ENCODE results near the gene BMERB1. TPM values are rescaled to one million over a fixed set of nuclear protein-coding genes. Genes with fewer than 3 reads are reported as not detected.
"Not testable (repeated sequence)": the region's sequence is repeated elsewhere in the genome, so short reads cannot be mapped to it uniquely, and the experiment has no call there.

The BMERB1 gene
- polyA plus RNA-seq, 4 donors, result 40.0 to 44.3 (median 42.8) TPM

- DNase-seq (ENCODE audit: low read depth in 4 of 4, low spot score in 3 of 4), result no peak
These were observed 85.4 kb downstream of the BMERB1 start for GRCh38 chr16:15519790-15520189.

GRCh38 chr16:15521390-15521757, 87.0 kb downstream of the BMERB1 start:
- no peak for DNase-seq (ENCODE audit: low read depth in 4 of 4, low spot score in 3 of 4)

GRCh38 chr16:15521758-15522509, 87.5 kb downstream of the BMERB1 start:
- DNase-seq (ENCODE audit: low read depth in 4 of 4, low spot score in 3 of 4), result no peak

- DNase-seq (ENCODE audit: low read depth in 4 of 4, low spot score in 3 of 4), result no peak
These were observed 88.7 kb downstream of the BMERB1 start for GRCh38 chr16:15523092-15523541.

- no peak for DNase-seq (ENCODE audit: low read depth in 4 of 4, low spot score in 3 of 4)
These were observed 89.6 kb downstream of the BMERB1 start for GRCh38 chr16:15523939-15524338.

- no peak for DNase-seq (ENCODE audit: low read depth in 4 of 4, low spot score in 3 of 4)
These were observed 90.6 kb downstream of the BMERB1 start for GRCh38 chr16:15524966-15525365.

GRCh38 chr16:15526097-15526496, 91.7 kb downstream of the BMERB1 start:
- no peak for DNase-seq (ENCODE audit: low read depth in 4 of 4, low spot score in 3 of 4)

GRCh38 chr16:15526731-15527130, 92.3 kb downstream of the BMERB1 start:
- DNase-seq (ENCODE audit: low read depth in 4 of 4, low spot score in 3 of 4), result no peak

GRCh38 chr16:15529673-15530072, 95.3 kb downstream of the BMERB1 start:
- no peak for DNase-seq (ENCODE audit: low read depth in 4 of 4, low spot score in 3 of 4)

GRCh38 chr16:15530085-15530484, 95.7 kb downstream of the BMERB1 start:
- no peak for DNase-seq (ENCODE audit: low read depth in 4 of 4, low spot score in 3 of 4)

- DNase-seq (ENCODE audit: low read depth in 4 of 4, low spot score in 3 of 4), result no peak
These were observed 98.4 kb downstream of the BMERB1 start for GRCh38 chr16:15532825-15533224.

- DNase-seq (ENCODE audit: low read depth in 4 of 4, low spot score in 3 of 4), result no peak
These were observed 99.0 kb downstream of the BMERB1 start for GRCh38 chr16:15533386-15533785.

- DNase-seq (ENCODE audit: low read depth in 4 of 4, low spot score in 3 of 4), result no peak
These were observed 101.4 kb downstream of the BMERB1 start for GRCh38 chr16:15535772-15536171.

- DNase-seq (ENCODE audit: low read depth in 4 of 4, low spot score in 3 of 4), result no peak
These were observed 102.5 kb downstream of the BMERB1 start for GRCh38 chr16:15536843-15537242.

- no peak for DNase-seq (ENCODE audit: low read depth in 4 of 4, low spot score in 3 of 4)
These were observed 104.1 kb downstream of the BMERB1 start for GRCh38 chr16:15538507-15538906.

GRCh38 chr16:15539197-15539596, 104.8 kb downstream of the BMERB1 start:
- DNase-seq (ENCODE audit: low read depth in 4 of 4, low spot score in 3 of 4), result no peak

GRCh38 chr16:15542261-15542660, 107.9 kb downstream of the BMERB1 start:
- no peak for DNase-seq (ENCODE audit: low read depth in 4 of 4, low spot score in 3 of 4)

GRCh38 chr16:15542734-15543347, 108.5 kb downstream of the BMERB1 start:
- no peak for DNase-seq (ENCODE audit: low read depth in 4 of 4, low spot score in 3 of 4)

- DNase-seq (ENCODE audit: low read depth in 4 of 4, low spot score in 3 of 4), result no peak
These were observed 110.0 kb downstream of the BMERB1 start for GRCh38 chr16:15544405-15544804.

- DNase-seq (ENCODE audit: low read depth in 4 of 4, low spot score in 3 of 4), result no peak
These were observed 111.2 kb downstream of the BMERB1 start for GRCh38 chr16:15545544-15545943.

GRCh38 chr16:15547072-15547767, 112.8 kb downstream of the BMERB1 start:
- DNase-seq (ENCODE audit: low read depth in 4 of 4, low spot score in 3 of 4), result not testable (repeated sequence)

GRCh38 chr16:15547768-15548096, 113.3 kb downstream of the BMERB1 start:
- DNase-seq (ENCODE audit: low read depth in 4 of 4, low spot score in 3 of 4), result no peak

All from right renal pelvis (tissue), 4 donors.